Measurements from ENCODE around the gene GCK.

DNA sequence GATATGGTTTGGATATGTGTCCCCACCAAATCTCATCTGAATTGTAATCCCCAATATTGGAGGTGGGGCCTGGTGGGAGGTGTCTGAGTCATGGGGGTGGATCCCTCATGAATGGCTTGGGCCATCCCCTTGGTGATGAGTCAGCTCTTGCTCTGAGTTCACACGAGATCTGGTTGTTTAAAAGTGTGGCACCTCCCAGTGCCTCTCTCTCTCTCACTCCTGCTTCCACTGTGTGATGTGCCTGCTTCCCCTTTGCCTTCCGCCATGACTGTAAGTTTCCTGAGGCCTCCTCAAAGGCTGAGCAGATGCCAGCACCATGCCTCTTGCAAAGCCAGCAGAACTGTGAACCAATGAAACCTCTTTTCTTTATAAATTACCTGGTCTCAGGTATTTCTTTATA is 4.8 kb upstream of the GCK start:
- TF ChIP-seq, protein P1, sequence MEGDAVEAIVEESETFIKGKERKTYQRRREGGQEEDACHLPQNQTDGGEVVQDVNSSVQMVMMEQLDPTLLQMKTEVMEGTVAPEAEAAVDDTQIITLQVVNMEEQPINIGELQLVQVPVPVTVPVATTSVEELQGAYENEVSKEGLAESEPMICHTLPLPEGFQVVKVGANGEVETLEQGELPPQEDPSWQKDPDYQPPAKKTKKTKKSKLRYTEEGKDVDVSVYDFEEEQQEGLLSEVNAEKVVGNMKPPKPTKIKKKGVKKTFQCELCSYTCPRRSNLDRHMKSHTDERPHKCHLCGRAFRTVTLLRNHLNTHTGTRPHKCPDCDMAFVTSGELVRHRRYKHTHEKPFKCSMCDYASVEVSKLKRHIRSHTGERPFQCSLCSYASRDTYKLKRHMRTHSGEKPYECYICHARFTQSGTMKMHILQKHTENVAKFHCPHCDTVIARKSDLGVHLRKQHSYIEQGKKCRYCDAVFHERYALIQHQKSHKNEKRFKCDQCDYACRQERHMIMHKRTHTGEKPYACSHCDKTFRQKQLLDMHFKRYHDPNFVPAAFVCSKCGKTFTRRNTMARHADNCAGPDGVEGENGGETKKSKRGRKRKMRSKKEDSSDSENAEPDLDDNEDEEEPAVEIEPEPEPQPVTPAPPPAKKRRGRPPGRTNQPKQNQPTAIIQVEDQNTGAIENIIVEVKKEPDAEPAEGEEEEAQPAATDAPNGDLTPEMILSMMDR (IDR thresholded peaks at IDR 0.05; ENCODE audit: low read depth, low read length, poor library complexity, severe bottlenecking) = no peak
- no peak for TF ChIP-seq EZH2phosphoT487 (IDR thresholded peaks at IDR 0.05; ENCODE audit: borderline replicate concordance, low read length)
